DND-41 (cell line): ENCODE measurements around the gene GSTO1.

Experiments
- ATAC-seq: fragments of 200-7000 bp; cut with Tn5 transposase; 3 replicates; pipeline ENCODE4 v1.9.1; 2021; ENCODE audit warnings: low read depth; ENCODE audit not compliant: insufficient read depth
- DNase-seq: peaks from one replicate; pipeline ENCODE4 v3.0.0-alpha.2; 2020
- H2AFZ ChIP-seq: 2 replicates; pipeline ENCODE4 v1.6.0; 2012; ENCODE audit warnings: low read depth, low read length
- H3K27ac ChIP-seq: 2 replicates; pipeline ENCODE4 v1.5.1; 2012; ENCODE audit warnings: low read length, inconsistent platforms
- H3K27me3 ChIP-seq: fragments of 200-600 bp; sonication (generic); 2 replicates; pipeline ENCODE4 v1.6.0; 2012; ENCODE audit warnings: low read length, mild to moderate bottlenecking, inconsistent platforms; ENCODE audit not compliant: insufficient read depth, poor library complexity
- H3K36me3 ChIP-seq: 2 replicates; pipeline ENCODE4 v1.5.1; 2012; ENCODE audit warnings: low read length, inconsistent platforms; ENCODE audit not compliant: insufficient read depth
- H3K4me1 ChIP-seq: 2 replicates; pipeline ENCODE4 v1.5.1; 2012; ENCODE audit warnings: mild to moderate bottlenecking, low read length; ENCODE audit not compliant: insufficient read depth
- H3K4me2 ChIP-seq: 2 replicates; pipeline ENCODE4 v1.6.0; 2012; ENCODE audit warnings: mild to moderate bottlenecking, moderate library complexity, low read length, inconsistent platforms; ENCODE audit not compliant: insufficient read depth
- H3K4me3 ChIP-seq, 2 experiments: fragments of 200-600 bp in 1 of 2; shearing (Covaris generic) in 1 of 2; 2 replicates each; pipeline ENCODE4 v1.5.1; 2012 to 2016; ENCODE audit warnings: inconsistent platforms in 2 of 2, low read length in 2 of 2, mild to moderate bottlenecking in 2 of 2, low read depth in 1 of 2, moderate library complexity in 1 of 2
- H3K79me2 ChIP-seq: 2 replicates; pipeline ENCODE4 v1.6.0; 2012; ENCODE audit warnings: low read length, inconsistent platforms; ENCODE audit not compliant: insufficient read depth
- H3K9ac ChIP-seq: 2 replicates; pipeline ENCODE4 v1.6.0; 2012; ENCODE audit warnings: low read depth, mild to moderate bottlenecking, inconsistent platforms, low read length, moderate library complexity
- H3K9me3 ChIP-seq: 2 replicates; pipeline ENCODE4 v1.5.1; 2012; ENCODE audit warnings: low read length, moderate library complexity, mild to moderate bottlenecking, inconsistent platforms; ENCODE audit not compliant: insufficient read depth, severe bottlenecking
- H4K20me1 ChIP-seq: 2 replicates; pipeline ENCODE4 v1.6.0; 2012; ENCODE audit warnings: low read length; ENCODE audit not compliant: insufficient read depth
- EZH2 ChIP-seq: IDR thresholded peaks from 3 replicates; pipeline ENCODE4 v1.6.1; 2012; ENCODE audit warnings: borderline replicate concordance, low read depth, mild to moderate bottlenecking, moderate library complexity, low read length, inconsistent platforms; ENCODE audit not compliant: severe bottlenecking
- TF ChIP-seq, protein P1 (sequence below): IDR thresholded peaks from 2 replicates; pipeline ENCODE4 v1.5.1; 2012; ENCODE audit warnings: borderline replicate concordance, low read length, moderate library complexity, mild to moderate bottlenecking; ENCODE audit not compliant: poor library complexity, severe bottlenecking; ENCODE audit errors: extremely low read depth

The GSTO1 gene

DNA sequence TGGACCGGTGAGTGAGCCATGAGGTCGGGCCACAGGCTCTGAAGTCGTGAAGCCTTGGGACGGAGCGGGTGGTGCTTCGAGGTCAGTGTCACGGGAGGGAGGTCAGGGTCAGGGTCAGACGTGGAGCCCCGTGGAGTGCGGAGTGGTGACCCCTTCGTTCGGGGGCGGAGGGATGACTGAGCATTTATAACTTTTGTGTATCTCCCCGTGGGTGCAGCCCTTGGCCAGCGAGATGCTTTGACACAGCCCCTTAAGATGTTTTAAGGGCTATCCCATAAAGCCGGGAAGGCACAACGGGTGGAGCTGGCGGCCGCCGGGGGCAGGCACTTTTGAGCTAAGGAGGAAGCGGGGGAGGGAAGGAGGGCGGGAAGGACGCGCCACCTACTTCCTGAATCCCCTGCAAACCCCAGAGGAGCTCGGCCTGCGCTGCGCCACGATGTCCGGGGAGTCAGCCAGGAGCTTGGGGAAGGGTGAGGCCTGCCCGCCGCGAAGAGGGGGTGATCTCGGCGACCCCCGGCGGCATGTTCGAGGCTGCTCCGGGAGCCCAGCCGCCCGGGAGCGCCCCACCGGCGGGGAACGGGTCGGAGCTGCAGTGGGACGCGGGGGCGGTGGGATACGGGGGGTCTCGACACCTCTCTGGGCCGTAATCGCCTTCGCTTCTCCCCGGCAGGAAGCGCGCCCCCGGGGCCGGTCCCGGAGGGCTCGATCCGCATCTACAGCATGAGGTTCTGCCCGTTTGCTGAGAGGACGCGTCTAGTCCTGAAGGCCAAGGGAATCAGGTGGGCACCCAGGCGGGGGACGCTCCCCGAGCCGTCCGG lies at the start of gene GSTO1:
Gene GSTO1, plus strand, starts transcription at position 400 of the 818 bp plus-strand sequence. Its CDS starts 37 bp downstream, at position 437.
- H3K79me2 ChIP-seq = peaks cover 55% of the 10 kb centered on the region
- H3K9ac ChIP-seq = peak within 1 kb of the TSS; percentile 88
- H3K4me1 ChIP-seq = peaks cover 45% of the 10 kb centered on the region
- H3K36me3 ChIP-seq = peaks cover 29% of the 10 kb centered on the region
- H4K20me1 ChIP-seq = peaks cover 12% of the 10 kb centered on the region; the same call in 1 of the 2 replicates
- H3K9me3 ChIP-seq = no peaks in the 10 kb centered on the region
- DNase-seq (peak; percentile 83), ATAC-seq (peak; percentile 87)
- H3K27me3 ChIP-seq = no peaks in the 10 kb centered on the region
- H3K4me3 ChIP-seq = peak within 1 kb of the TSS; percentile 62 to 74
- no peak for TF ChIP-seq EZH2
- TF ChIP-seq, protein P1, sequence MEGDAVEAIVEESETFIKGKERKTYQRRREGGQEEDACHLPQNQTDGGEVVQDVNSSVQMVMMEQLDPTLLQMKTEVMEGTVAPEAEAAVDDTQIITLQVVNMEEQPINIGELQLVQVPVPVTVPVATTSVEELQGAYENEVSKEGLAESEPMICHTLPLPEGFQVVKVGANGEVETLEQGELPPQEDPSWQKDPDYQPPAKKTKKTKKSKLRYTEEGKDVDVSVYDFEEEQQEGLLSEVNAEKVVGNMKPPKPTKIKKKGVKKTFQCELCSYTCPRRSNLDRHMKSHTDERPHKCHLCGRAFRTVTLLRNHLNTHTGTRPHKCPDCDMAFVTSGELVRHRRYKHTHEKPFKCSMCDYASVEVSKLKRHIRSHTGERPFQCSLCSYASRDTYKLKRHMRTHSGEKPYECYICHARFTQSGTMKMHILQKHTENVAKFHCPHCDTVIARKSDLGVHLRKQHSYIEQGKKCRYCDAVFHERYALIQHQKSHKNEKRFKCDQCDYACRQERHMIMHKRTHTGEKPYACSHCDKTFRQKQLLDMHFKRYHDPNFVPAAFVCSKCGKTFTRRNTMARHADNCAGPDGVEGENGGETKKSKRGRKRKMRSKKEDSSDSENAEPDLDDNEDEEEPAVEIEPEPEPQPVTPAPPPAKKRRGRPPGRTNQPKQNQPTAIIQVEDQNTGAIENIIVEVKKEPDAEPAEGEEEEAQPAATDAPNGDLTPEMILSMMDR = peak; percentile 22
- H2AFZ ChIP-seq = peak within 1 kb of the TSS; percentile 97
- peak within 1 kb of the TSS; percentile 78 for H3K27ac ChIP-seq
- peak within 1 kb of the TSS; percentile 88 for H3K4me2 ChIP-seq

DNA sequence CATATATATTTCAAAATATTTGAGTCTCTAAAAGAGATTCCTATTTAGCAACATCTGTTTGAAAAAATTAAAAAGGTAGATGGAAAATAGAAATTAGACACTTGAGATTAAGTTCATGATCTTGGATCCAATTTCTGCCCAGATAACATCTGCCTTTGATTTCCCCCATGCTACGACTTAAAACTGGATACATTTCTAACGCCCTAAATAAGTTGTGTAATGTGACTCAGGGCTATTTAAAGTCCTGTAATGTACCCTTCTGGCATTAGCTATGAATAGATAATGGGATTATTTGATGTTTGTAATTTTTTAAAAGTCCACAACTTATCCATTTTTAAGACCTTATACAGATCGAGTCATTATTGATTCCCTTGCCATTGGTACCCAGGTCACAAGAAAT lies 46.0 kb upstream of the GSTO1 start:
- H3K36me3 ChIP-seq = no peaks in the 10 kb centered on the region
- H3K4me2 ChIP-seq = no peak overlapping the region
- H2AFZ ChIP-seq = no peak overlapping the region
- no peak overlapping the region for H3K4me3 ChIP-seq
- H3K9me3 ChIP-seq = no peaks in the 10 kb centered on the region
- H3K9ac ChIP-seq = no peak overlapping the region
- H3K4me1 ChIP-seq = no peaks in the 10 kb centered on the region
- DNase-seq = no peak
- no peak for TF ChIP-seq EZH2
- TF ChIP-seq, protein P1 = no peak
- H3K79me2 ChIP-seq = no peaks in the 10 kb centered on the region
- H4K20me1 ChIP-seq = no peaks in the 10 kb centered on the region
- no peak overlapping the region for H3K27ac ChIP-seq
- no peak for ATAC-seq
- H3K27me3 ChIP-seq = peaks cover 12% of the 10 kb centered on the region

GRCh38 chr10:104209575-104210198 lies 45.0 kb upstream of the GSTO1 start:
- DNase-seq (peak; percentile 46), ATAC-seq (peak; percentile 82)
- Histone ChIP-seq H3K27ac (no peak overlapping the region), H3K9me3 (no peaks in the 10 kb centered on the region), H2AFZ (no peak overlapping the region), H3K4me2 (no peak overlapping the region), H3K27me3 (peaks cover 10% of the 10 kb centered on the region), H4K20me1 (no peaks in the 10 kb centered on the region), H3K9ac (no peak overlapping the region), H3K79me2 (no peaks in the 10 kb centered on the region), H3K4me1 (no peaks in the 10 kb centered on the region), H3K36me3 (no peaks in the 10 kb centered on the region), H3K4me3 (no peak overlapping the region)
- TF ChIP-seq, protein P1 = peak; percentile 73
- TF ChIP-seq EZH2 = no peak
